Brain pericyte (primary cell): ENCODE measurements around the gene KCNMA1.

Experiments used
- DNase-seq: peaks from one replicate; pipeline ENCODE4 v3.0.0-alpha.2; 2012; ENCODE audit warnings: low read depth, low spot score

The KCNMA1 gene

GRCh38 chr10:77333610-77334340 is 303.8 kb downstream of the KCNMA1 start:
- DNase-seq, result no peak

- no peak for DNase-seq
These were observed 305.4 kb downstream of the KCNMA1 start for GRCh38 chr10:77332256-77332655.

GRCh38 chr10:77328272-77328816 is 309.3 kb downstream of the KCNMA1 start:
- DNase-seq, result no peak

DNA sequence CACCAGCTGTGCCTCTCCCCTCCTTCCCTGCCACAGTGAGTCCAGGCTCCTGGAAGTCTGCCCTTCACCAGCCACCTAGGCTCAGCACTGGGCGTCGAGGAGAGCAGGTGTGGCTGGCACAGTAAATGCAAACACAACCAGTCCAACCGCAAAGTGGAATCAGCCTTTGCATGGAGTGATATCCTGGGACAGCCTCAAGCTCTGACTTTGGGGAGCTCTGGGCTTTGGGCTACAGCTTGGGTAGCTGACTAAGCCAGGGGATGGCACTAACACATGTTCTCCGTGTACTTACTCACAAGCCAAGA is 312.4 kb downstream of the KCNMA1 start:
- no peak for DNase-seq

DNA sequence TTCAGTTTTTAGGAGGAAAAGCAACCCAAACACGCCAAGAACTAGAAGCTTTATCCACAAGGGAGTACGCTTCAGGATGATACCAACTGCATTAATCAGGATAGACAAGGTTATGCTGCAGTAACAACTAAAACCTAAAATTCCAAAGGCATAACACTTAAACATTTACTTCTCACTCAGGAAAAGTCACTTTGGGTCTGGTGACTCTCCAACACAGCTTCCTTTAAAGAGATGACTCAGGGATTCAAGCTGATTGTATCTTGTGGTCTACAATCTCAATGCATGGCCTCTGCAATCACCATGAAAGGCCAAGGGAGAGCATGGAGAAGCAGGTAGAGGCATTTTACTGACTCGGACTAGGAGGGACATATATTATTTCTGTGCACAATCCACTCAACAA is 315.8 kb downstream of the KCNMA1 start:
- no peak for DNase-seq

GRCh38 chr10:77320971-77321471 is 316.6 kb downstream of the KCNMA1 start:
- DNase-seq, result peak; percentile 79

DNA sequence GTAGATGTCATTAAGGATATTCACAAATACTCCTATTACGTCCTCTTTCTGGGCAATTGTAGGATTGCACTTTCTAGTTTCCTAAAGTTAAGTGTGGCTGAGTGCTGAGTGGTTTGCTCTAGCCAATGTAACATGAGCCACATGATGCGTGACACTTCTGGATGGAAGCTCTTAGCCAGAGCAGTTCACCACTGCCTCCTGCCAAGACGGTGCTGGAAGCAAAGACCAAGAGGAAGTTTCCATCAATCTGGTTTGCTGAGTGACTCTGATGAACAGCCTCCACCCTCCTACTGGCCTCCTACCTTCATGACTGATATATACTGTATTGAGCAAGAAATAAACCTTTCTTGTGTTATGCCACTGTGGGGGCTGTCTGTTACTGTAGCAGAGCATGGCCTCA is 318.1 kb downstream of the KCNMA1 start:
- no peak for DNase-seq

GRCh38 chr10:77318739-77319138 is 318.9 kb downstream of the KCNMA1 start:
- no peak for DNase-seq

GRCh38 chr10:77317221-77317620 is 320.4 kb downstream of the KCNMA1 start:
- no peak for DNase-seq

DNA sequence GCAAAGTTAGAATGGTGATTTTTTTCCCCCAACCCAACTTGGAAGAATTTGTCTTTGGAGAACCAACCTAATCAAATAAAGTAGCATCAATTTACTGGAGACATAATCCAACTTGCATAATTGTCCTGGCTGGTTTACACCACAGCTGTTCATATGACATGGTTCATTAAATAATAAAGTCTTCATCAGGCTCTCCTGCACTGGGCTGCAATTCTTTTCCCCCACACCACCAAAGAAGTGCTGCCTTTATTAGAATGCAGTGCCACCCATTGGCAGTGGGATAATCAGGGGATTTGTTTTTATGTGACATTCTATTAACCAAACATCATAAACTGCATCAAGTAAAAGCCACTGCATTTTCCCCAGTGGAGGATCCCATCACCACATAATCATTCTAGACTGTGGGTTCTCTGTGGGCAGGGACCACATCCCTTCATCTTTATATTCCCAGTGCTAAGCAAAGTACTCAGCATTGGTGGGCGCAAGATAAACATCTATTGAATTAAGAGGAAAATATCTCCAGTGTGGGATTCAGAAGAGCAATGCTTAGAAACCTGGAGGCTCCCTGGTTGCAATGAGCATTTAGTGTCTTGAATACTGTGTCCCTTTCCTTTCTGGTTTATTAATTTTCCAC is 322.0 kb downstream of the KCNMA1 start:
- no peak for DNase-seq

DNA sequence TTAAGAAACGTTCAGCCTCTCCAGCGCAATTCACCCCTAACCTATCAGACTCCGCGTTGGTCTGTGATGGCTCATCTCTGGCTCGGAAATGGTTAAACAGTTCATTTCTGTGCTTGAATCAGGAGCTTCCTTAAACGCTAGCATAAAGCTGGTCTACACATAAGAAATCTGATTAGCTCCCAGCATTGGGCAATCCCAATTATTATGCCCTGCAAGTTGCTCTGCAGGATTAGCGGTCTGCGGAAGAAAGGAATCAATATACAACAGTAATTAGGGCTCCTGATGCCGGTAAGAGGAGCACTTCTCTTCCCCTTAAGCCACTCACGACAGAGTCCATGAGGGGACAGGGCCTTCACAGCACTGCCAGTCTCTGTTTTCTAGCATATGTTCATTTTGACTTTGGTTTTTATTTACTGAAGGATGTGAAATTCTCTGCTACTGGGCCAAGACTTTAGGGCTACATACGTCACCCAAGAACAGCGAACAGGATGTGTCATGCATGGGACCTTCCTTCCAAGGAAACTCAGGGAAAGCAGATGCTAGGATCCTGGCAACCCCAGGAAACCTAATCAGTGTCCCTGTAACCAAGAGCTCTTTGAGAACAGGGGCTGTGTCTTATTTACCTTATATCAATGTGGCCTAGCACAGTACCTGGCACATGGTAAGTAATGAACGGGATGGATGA is 324.4 kb downstream of the KCNMA1 start:
- DNase-seq, result no peak

DNA sequence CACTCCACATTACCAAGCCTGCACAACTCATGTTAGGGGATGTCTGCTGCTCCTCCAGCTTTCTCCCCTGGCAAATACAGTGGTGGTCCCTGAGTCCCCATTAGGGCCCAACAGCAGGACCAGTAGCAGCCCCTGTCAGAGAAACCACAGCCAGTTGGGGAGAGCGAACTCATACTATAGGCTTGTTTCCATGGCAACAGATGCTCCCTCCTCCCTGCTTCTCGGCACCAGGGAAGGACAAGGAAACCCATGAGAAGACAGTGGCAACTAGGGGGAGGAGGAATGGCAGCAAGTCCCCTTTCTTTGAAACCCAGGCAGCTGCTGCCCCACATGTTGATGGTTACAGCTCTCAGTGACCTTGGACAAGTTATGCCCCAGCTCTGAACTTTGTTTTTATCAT is 326.4 kb downstream of the KCNMA1 start:
- DNase-seq, result no peak

DNA sequence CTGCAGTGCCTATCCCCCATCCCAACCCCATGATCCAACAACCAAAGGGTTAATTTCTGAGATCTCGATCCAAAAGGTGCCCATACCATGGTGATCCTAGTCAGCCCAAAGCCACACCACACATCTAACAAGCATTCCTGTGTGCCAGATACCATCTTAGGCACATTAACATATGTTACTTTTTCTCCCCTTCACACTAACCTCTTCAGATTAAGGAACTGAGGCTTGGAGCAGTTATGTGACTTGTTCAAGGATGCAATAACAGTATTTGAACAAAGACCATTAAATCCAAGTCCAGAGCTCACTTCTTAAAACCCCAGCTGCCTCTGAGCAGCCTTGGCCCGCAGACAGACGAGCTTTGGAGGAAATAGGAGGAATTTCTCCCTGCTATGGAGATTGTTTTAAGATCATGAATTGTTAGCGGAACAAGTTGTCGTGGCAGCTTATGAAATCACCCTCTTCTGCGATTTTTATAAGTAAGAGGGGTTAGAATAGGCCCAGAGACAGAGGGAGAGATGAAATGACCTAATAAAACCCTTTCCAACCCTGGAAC is 327.2 kb downstream of the KCNMA1 start:
- no peak for DNase-seq

DNA sequence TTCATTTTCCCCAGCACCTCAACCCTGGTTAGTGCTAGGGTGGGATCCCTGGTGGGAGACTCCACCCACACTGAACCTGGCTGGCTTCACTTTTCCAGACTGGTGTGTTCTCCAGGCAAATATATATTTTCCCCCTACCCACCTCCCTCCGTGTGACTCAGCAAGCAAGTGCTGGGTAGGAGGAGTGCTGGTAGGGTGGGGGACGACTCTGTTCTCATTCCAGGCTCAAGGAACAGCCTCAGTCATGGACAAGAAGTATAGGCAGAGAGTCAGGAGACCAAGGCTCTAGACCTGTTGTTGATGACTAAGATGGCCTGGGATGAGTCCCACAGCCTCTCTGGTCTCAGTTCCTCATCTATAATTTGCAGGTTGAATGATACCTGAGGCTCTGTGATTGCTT is 328.1 kb downstream of the KCNMA1 start:
- DNase-seq, result no peak

DNA sequence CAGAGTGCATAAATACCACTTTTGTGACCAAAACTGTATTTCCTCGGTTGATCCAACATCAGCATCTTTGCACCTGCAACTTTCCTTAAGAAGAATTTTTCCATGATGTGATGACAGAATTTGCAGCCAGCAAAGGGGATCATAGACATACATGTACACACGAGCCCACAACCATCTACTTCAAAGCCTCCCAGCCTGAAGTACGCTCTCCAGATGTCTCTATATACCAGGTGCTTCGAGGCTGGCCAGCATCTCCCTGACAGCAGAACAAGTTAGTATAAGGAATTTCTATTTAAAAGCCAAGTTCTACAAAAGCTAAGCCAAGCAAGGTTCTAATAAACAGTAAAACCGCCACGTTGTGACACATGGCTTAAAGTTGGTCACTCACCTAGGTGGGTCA is 328.5 kb downstream of the KCNMA1 start:
- no peak for DNase-seq

DNA sequence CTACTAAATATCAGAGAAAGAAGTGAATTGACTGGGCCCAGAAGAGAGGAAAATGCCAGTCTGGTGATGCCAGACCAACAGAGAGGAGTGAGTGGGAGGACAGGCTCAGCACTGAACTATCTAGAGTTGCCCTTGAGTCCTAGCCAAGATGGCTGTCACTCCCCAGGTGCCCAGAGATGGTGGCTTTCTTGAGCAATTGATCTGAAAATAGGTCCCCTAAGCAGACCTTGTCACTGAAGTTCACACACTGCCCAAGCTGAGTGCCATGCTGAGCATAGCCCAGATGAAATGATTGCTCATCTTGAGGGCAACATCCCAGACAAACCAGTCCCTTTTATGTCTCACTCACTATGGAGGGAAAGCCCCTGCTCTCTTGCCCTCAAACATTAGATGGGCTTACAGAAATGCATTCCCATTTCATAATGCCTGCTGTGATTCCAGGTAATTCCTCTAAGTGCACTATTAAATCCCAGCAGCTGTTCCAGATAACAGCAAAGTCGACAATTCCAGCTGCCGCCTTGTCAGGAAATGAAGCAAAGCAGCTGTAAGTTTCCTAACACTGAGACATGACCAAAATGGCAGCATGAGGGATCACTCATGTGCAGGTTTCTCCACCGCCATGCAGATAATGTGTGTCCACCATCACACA is 329.4 kb downstream of the KCNMA1 start:
- no peak for DNase-seq

DNA sequence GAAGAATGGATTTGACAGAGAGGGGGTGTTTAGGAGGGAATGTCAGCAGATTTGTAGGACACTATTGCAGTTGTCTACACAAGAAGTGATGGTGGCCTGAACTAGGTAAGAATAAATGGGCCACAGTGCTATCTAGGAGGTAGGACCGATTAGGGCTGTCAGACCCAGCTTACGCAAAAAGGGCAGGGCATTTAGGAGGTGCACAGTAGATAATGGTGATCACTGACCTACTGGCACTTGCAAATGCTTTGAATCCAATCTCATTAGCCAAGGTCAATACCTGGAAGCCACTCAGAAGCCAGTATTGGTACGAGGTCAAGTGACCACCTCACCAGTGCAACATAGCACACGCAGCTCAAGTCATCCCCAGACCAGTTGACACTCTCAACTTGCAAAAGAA is 330.9 kb downstream of the KCNMA1 start:
- no peak for DNase-seq

DNA sequence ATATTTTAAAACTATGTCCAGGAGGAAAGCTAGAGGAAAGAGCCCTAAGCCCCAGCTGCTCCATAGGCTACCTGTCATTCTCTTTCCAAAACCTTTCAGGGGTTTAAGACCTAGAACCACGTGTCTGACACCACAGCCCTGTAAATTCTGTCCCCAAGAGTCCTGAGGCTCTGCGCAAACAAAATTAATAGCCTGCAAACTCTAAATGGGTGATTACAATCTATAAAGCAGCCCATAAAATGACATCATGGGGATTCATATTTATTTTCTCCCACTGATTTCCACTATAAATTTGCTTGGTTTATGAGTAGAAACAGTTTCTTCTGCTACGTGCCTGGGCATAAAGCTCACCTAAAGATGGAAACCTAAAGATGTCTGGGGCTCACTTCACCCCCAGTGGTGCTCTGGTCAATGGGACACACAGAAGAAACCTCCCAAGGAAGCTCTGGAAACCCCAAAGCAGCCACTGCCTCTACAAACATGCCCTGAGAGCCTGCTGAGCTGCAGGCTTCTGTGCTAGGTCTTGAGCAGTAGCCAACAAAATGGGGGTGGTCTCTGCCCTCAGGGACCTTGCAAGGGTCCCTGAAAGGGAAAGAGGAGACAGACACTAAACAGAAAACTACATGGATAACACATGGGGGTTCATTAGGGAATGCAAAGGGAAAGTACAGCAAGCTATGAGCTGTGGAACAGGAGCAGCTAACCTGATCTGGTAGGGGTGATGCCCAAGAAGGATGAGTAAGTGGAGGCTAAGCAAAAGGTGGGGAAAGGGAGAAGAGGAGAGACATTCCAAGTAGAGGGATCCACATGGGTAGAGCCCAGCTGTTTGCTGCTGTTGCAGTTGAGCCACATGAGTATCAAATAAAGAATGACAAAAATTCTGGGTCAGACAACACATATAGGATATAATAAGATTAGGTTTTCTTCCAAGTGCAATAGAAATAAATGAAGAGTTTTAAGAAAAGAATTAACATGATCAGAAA is 331.7 kb downstream of the KCNMA1 start:
- DNase-seq, result no peak

GRCh38 chr10:77304192-77304591 is 333.4 kb downstream of the KCNMA1 start:
- no peak for DNase-seq

DNA sequence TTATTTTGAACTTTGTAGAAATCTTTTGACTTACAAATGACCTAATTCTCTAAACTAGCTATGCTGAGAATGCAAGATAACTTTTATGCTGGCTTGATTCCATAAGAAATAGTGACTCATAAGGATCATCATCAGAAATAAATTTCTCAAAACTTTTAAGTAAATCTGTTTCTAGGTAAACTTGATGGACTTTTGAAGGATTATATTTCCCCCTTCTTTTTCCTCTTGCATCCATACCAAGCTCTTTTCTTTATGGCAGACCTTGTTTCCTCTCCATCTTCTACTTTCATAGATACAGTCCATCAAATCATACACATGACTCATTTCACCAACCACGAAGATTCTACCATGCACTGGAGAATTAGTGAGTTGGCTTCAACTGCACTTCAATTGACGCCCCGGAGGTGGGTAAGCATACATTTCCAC is 336.3 kb downstream of the KCNMA1 start:
- DNase-seq, result no peak
